ENCODE data around the gene DCLRE1B.
"Not testable (repeated sequence)": the region's sequence is repeated elsewhere in the genome, so short reads cannot be mapped to it uniquely, and the experiment has no call there.

Gene DCLRE1B

GRCh38 chr1:113948151-113948550 is 43.0 kb downstream of the DCLRE1B start:
- not testable (repeated sequence) for DNase-seq (ENCODE audit: low read depth)

DNA sequence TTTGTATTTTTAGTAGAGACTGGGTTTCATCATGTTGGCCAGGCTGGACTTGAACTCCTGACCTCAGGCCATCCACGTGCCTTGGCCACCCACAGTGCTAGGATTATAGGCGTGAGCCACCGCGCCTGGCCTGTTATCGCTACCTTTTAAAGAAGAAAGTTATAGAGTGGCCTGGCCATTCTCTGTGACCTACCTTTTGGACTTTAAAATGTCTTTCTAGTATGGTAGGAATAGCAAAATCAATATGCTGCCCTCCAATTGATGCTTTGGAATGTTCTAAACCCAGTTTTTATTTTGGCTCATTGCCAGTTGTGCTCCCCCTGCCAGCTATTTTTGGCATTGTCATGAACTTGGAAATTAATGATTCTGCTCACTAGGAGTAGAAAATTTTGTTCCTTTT is 43.9 kb downstream of the DCLRE1B start:
- no peak for DNase-seq (ENCODE audit: low read depth)

DNA sequence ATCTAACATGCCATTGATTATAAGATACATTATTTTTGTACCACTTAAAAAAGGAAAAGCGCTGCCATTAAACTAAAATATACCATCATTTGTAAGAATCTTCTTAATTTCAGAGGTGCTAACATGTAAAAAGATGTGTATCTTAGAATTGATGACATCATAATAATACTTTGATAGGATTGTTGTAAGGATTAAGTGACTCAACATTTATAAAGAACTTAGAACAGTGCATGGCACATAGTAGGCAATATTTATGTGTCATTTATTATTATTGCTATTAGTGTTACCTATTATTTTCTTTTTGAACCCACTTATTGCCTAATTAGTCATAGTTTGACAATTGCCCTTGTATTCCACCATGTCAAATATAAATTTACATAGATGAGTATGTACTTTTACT is 45.8 kb downstream of the DCLRE1B start:
- no peak for DNase-seq (ENCODE audit: low read depth)

DNA sequence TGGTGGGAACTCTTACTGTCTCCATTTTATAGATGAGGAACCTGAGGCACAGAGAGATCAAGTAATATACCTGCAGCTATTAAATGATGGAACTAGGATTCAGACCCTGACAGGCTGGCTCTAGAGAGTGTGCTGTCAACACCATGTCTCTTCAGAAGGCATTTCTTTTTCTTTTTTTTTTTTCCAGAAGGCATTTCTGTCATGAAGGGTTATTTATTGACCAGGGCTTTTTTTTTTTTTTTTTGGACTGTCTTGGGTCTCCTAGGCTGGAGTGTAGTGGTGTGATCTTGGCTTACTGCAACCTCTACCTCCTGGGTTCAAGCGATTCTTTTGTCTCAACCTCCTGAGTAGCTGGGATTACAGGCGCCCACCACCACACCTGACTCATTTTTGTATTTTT is 46.6 kb downstream of the DCLRE1B start:
- no peak for DNase-seq (ENCODE audit: low read depth)

DNA sequence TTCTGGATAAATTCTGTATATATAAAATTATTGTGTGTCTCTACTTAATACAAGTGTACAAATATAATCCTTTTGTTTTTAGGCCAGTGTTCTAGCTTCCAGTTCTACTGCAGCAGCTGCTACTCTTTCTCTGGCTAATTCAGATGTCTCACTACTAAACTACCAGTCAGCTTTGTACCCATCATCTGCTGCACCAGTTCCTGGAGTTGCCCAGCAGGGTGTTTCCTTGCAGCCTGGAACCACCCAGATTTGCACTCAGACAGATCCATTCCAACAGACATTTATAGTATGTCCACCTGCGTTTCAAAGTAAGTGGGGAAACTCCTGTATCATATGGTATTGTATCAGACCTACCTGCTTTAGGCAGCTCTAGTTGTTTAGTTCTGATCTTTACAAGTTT is 52.9 kb downstream of the DCLRE1B start:
- no peak for DNase-seq (ENCODE audit: low read depth)

GRCh38 chr1:113958691-113959090 is 53.6 kb downstream of the DCLRE1B start:
- DNase-seq (ENCODE audit: low read depth): no peak

GRCh38 chr1:113963281-113963906 is 58.3 kb downstream of the DCLRE1B start:
- no peak for DNase-seq (ENCODE audit: low read depth)
